ENCODE data around the gene KSR1.
"Not testable (repeated sequence)": the region's sequence is repeated elsewhere in the genome, so short reads cannot be mapped to it uniquely, and the experiment has no call there.

KSR1 gene

GRCh38 chr17:27651411-27652345 is 195.4 kb downstream of the KSR1 start:
- DNase-seq (ENCODE audit: insufficient read length) (no peak), FAIRE-seq (peak; percentile 87)
- TF ChIP-seq POLR2A (IDR thresholded peaks at IDR 0.05; ENCODE audit: low read depth, low read length): no peak
- TF ChIP-seq TAF1 (IDR thresholded peaks at IDR 0.05; ENCODE audit: borderline replicate concordance, low read depth, low read length): no peak
- TF ChIP-seq POLR2AphosphoS5 (IDR thresholded peaks at IDR 0.05; ENCODE audit: low read depth, low read length): no peak

GRCh38 chr17:27653449-27653971 is 197.3 kb downstream of the KSR1 start:
- DNase-seq (ENCODE audit: insufficient read length); FAIRE-seq: not testable (repeated sequence)

- FAIRE-seq: no peak
- TF ChIP-seq TAF1 (IDR thresholded peaks at IDR 0.05; ENCODE audit: borderline replicate concordance, low read depth, low read length): no peak
- TF ChIP-seq POLR2A (IDR thresholded peaks at IDR 0.05; ENCODE audit: low read depth, low read length): no peak
- no peak for TF ChIP-seq POLR2AphosphoS5 (IDR thresholded peaks at IDR 0.05; ENCODE audit: low read depth, low read length)
- DNase-seq (ENCODE audit: insufficient read length): no peak
Observed at GRCh38 chr17:27654136-27654535, 197.9 kb downstream of the KSR1 start.

- FAIRE-seq (peak; percentile 51), DNase-seq (ENCODE audit: insufficient read length) (peak; percentile 89)
- TF ChIP-seq TAF1 (IDR thresholded peaks at IDR 0.05; ENCODE audit: borderline replicate concordance, low read depth, low read length) (no peak), POLR2AphosphoS5 (IDR thresholded peaks at IDR 0.05; ENCODE audit: low read depth, low read length) (no peak), POLR2A (IDR thresholded peaks at IDR 0.05; ENCODE audit: low read depth, low read length) (no peak)
Observed at GRCh38 chr17:27654654-27655524, 198.6 kb downstream of the KSR1 start.

- FAIRE-seq; DNase-seq (ENCODE audit: insufficient read length): not testable (repeated sequence)
Observed at GRCh38 chr17:27655525-27656111, 199.4 kb downstream of the KSR1 start.

GRCh38 chr17:27656620-27657019 is 200.4 kb downstream of the KSR1 start:
- not testable (repeated sequence) for DNase-seq (ENCODE audit: insufficient read length); FAIRE-seq

GRCh38 chr17:27657620-27658019 is 201.4 kb downstream of the KSR1 start:
- no peak for DNase-seq (ENCODE audit: insufficient read length)
- FAIRE-seq: no peak
- TF ChIP-seq POLR2AphosphoS5 (IDR thresholded peaks at IDR 0.05; ENCODE audit: low read depth, low read length): no peak
- no peak for TF ChIP-seq POLR2A (IDR thresholded peaks at IDR 0.05; ENCODE audit: low read depth, low read length)
- TF ChIP-seq TAF1 (IDR thresholded peaks at IDR 0.05; ENCODE audit: borderline replicate concordance, low read depth, low read length): no peak

- DNase-seq (ENCODE audit: insufficient read length): no peak
- no peak for FAIRE-seq
Observed at GRCh38 chr17:27659683-27660082, 203.4 kb downstream of the KSR1 start.

GRCh38 chr17:27660436-27660835 is 204.2 kb downstream of the KSR1 start:
- DNase-seq (ENCODE audit: insufficient read length) (no peak), FAIRE-seq (no peak)
- TF ChIP-seq TAF1 (IDR thresholded peaks at IDR 0.05; ENCODE audit: borderline replicate concordance, low read depth, low read length) (no peak), POLR2A (IDR thresholded peaks at IDR 0.05; ENCODE audit: low read depth, low read length) (no peak), POLR2AphosphoS5 (IDR thresholded peaks at IDR 0.05; ENCODE audit: low read depth, low read length) (no peak)

More at GRCh38 chr17:27659683-27660082, 203.4 kb downstream of the KSR1 start:
- TF ChIP-seq POLR2AphosphoS5 (IDR thresholded peaks at IDR 0.05; ENCODE audit: low read depth, low read length): no peak

GRCh38 chr17:27663936-27664605 is 207.8 kb downstream of the KSR1 start:
- FAIRE-seq: no peak
- TF ChIP-seq TAF1 (IDR thresholded peaks at IDR 0.05; ENCODE audit: borderline replicate concordance, low read depth, low read length): no peak
- no peak for TF ChIP-seq POLR2AphosphoS5 (IDR thresholded peaks at IDR 0.05; ENCODE audit: low read depth, low read length)
- TF ChIP-seq POLR2A (IDR thresholded peaks at IDR 0.05; ENCODE audit: low read depth, low read length): no peak
- DNase-seq (ENCODE audit: insufficient read length): no peak

- DNase-seq (ENCODE audit: insufficient read length) (no peak), FAIRE-seq (no peak)
- TF ChIP-seq TAF1 (IDR thresholded peaks at IDR 0.05; ENCODE audit: borderline replicate concordance, low read depth, low read length) (no peak), POLR2A (IDR thresholded peaks at IDR 0.05; ENCODE audit: low read depth, low read length) (no peak)
Observed at GRCh38 chr17:27664606-27664965, 208.3 kb downstream of the KSR1 start.
